NCI-H146 (cell line): ENCODE results near the gene PLAC8.
"Not testable (repeated sequence)": the region's sequence is repeated elsewhere in the genome, so short reads cannot be mapped to it uniquely, and the experiment has no call there.

ENCODE experiments used
- DNase-seq: peaks from one replicate; lab custom pipeline; 2025; lab: John Stamatoyannopoulos, UW

The PLAC8 gene

GRCh38 chr4:83067058-83067639 lies 47.4 kb downstream of the PLAC8 start:
- DNase-seq = no peak

- DNase-seq = no peak
Observed at GRCh38 chr4:83065266-83065665, 49.3 kb downstream of the PLAC8 start.

- no peak for DNase-seq
Observed at GRCh38 chr4:83062739-83063138, 51.8 kb downstream of the PLAC8 start.

- DNase-seq = no peak
Observed at GRCh38 chr4:83054928-83055327, 59.6 kb downstream of the PLAC8 start.

GRCh38 chr4:83048781-83049180 lies 65.7 kb downstream of the PLAC8 start:
- not testable (repeated sequence) for DNase-seq

- no peak for DNase-seq
Observed at GRCh38 chr4:83046693-83047473, 67.6 kb downstream of the PLAC8 start.

GRCh38 chr4:83043801-83044407 lies 70.6 kb downstream of the PLAC8 start:
- DNase-seq = no peak

- DNase-seq = not testable (repeated sequence)
Observed at GRCh38 chr4:83043157-83043556, 71.4 kb downstream of the PLAC8 start.

- DNase-seq = no peak
Observed at GRCh38 chr4:83040269-83040668, 74.3 kb downstream of the PLAC8 start.
